GM21825 (cell line): Measurements from ENCODE around the gene ATG2A.
"Not testable (repeated sequence)": the region's sequence is repeated elsewhere in the genome, so short reads cannot be mapped to it uniquely, and the experiment has no call there.

Source experiments
- ATAC-seq: cut with Tn5 transposase; IDR thresholded peaks from one replicate; pipeline ENCODE4 v1.9.1; 2021; ENCODE audit warnings: mild to moderate bottlenecking, moderate library complexity; ENCODE audit not compliant: unreplicated experiment

The ATG2A gene

DNA sequence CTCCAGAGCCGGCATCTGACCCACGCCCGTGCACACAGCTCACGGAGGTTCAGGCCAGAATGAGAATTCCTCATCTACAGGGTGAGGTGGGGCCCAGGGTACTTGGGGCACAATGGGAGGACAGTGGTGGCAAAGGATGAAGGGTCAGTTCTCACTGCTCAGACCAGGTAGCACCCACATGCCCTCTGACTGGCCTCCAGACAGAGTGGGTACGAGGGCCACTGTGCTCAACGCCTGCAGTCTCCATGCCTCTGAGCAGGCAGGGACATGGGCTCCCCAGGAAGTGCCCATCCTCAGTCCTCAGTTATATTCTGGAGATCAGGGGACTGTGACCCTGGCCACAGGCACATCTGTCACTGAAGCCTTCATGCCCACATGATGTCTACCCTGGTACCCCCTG lies 59.5 kb downstream of the ATG2A start:
- no peak for ATAC-seq

DNA sequence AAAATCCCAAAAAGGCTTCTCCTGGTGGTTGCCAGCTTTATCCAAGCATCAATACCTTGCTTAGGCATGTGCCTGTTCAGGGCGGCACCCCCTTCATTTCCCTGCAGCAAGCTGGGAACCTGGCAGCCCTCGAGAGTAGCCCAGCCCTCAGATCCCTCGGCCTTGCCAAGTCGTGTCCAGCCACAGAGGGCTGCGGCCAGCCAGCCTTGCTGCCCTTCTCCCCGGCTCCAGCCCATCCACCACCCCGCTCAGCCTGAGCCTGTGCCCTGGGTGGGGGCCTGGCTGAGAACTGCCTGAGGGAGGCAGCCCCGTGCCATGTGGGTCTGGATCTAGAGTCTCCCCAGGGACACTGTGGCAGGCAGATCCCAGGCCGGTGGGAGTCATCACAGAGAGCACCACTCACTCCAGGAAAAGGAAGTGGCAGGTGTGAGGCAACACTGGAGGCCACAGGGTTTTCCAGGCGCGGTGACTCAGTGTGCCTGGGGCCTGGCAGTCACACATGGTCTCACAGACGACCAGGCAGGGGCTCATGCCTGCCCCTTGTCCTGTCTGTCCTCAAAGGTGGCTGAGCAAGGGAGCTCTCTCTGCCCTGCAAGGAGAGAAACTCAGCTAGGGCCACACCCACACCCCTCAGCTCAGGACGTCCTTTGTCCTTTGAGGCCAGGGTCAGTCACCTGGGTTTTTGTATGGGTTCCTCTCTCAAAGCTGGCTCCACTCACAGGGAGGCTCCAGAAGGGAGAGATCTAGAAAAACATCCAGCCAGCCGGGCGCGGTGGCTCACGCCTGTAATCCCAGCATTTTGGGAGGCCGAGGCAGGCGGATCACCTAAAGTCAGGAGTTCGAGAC lies 60.4 kb downstream of the ATG2A start:
- ATAC-seq: no peak

DNA sequence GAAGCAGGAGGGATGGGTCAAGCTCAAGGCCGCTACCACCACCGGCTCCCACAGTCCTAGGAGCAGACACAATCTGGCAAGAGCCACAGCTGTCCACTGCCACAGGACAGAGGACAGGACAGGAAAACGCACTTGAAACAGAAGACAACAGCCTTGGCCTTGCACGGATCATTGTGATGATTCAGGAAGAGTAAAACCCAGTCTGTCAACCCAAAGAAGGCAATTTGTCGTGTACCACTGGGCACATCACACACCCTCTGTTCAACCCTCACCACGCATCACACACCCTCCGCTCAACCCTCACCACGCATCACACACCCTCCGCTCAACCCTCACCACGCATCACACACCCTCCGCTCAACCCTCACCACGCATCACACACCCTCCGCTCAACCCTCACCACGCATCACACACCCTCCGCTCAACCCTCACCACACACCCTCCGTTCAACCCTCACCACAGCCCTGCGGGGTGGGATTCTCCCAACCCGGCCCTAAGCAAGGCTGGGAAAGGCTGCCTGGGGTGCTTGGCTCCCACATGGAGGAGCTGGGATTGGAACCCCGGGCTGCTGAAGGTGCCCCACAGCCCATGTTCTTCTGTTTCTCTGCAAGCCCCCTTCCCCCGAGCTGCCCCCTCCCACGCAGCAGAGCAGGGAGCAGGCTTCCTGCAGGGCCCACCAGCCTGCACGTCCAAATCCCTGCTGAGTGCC lies 61.3 kb downstream of the ATG2A start:
- no peak for ATAC-seq

DNA sequence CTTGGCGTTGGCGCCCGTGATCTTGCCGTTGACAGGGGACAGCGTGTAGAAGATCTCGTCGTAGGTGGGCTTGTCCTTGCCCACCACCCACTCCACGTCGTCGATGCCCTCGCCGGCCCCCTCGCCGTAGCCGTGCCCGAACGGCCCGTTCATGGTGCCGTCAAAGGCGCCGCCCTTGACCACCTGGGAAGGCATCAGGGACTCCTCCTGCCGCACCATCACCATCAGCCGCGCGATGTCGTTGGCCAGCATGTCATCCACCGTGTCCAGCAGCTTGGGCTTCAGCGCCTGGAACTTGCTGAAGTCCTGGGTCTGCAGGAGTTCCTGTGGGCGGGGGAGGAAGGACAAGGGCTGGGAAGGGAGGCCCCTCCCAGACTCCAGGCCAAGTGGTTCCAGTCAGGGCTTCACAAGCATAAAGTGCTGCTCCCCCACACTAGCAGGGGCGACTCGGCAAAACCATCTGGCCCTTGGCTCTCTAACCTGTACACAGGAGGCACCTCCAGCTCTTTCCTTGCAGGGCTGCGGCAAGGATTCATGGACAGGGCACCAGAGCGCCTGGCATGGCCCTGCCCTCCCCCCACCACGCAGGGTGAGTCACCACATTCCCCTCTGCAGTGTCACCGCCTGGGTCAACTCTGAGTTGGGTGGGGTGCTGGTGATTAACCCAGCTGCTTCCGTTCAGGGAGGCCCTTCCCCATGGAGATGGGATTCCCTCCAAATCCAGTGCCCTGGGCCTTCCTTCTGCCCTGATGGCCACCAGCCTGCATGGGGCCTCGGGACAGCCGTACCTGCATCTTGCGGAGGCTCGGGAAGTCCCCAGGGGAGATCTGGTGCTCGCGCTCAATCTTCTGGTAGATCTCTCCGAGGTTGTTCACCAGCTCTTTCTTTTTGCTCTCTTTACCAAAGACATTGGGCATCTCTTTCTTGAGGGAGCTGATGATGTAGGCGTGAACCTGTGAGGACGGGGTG lies 62.2 kb downstream of the ATG2A start:
- no peak for ATAC-seq

DNA sequence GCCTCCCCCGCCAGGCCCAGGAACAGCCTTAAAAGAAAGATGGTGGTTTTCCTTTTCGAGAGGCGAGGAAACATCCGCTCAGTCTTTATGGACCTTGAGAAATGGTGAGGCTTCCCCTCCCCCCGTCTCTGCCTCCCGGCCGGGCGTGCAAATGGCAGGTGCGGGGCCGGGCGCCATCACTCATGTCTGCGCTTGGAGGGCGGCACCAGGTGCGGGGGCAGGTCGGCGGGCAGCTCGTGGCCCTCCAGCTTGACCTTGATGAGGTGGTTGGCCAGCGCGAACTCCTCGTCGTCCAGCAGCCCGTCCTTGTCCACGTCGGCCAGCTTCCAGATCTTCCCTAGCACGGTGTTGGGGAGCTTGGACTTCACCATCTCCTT lies 62.9 kb downstream of the ATG2A start:
- ATAC-seq: no peak

DNA sequence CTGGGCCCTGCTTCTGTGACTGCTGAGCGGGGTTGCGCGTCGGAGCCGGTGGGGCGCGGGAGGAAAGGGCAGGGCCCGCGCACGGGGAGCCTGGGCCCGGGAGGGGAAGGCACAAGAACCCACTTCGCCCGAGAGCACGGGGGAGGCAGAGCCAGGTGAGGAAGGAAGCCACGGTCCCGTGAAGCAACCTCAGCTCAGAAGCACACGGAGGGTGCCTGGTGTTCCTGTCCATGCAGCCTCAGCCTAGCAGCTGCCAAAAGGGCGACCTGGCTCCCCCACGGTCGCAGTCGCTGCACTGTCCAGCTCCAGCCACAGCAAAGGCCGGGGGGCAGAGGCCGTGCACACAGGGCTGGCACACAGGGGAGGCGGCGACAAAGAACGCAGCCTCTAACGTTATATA lies 63.3 kb downstream of the ATG2A start:
- no peak for ATAC-seq

DNA sequence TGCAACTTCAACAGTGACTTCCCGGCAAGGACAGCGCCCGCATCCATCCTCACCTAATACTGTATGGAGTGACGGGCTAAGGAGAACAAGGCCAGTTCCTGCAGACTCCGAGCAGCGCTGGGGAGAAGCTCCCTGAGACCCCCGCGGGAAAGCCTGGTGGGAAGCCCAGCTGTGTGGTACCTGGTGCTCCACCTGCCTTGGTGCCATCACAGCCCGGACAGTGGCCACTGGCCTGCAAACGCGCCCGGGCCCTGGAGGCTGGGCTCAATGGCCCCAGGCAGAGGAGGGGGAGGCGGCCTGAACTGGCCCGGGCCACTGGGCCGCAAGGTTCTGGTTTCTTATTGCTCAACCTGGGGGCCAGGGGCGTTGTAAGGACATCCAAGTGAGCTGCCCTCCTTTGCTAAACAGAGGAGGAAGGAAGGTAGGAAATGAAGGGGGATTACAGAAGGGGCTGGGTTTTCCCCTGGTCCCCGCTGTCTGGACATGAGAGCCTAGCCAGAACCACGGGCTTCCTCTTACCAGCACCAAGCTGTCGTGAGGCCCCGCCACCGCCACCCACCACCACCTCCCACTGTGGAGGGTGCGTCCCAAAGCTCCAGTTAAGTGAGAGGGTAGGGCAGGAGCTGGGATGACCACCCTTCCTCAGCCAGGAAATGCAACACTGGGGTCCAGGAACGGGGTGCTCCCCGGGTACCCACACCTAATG lies 64.1 kb downstream of the ATG2A start:
- no peak for ATAC-seq

DNA sequence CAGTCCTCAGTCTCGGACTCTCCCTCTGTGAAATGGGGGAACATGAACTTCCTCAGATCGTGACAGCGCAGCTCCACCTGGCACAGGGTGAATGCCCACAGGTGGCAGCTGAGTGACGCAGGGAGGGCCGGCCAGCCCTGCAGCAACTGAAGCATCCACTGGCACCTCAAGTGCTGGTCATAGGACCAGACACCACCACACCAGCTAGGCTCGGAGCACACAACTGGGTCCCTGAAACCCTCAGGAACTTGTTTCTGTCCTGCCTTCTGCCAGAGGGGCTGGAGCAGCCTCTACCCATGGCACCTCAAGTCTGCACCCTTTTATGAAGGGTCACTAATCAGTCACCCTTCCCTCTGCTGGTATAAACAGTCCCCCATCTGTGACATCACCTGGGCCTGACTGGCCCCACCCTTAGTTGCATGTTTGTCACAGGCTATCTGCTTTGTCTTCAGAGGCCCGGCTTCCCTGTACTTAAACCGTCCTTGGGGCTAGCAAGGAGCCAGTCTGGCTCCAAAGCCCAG lies 65.1 kb downstream of the ATG2A start:
- peak; percentile 8 for ATAC-seq

DNA sequence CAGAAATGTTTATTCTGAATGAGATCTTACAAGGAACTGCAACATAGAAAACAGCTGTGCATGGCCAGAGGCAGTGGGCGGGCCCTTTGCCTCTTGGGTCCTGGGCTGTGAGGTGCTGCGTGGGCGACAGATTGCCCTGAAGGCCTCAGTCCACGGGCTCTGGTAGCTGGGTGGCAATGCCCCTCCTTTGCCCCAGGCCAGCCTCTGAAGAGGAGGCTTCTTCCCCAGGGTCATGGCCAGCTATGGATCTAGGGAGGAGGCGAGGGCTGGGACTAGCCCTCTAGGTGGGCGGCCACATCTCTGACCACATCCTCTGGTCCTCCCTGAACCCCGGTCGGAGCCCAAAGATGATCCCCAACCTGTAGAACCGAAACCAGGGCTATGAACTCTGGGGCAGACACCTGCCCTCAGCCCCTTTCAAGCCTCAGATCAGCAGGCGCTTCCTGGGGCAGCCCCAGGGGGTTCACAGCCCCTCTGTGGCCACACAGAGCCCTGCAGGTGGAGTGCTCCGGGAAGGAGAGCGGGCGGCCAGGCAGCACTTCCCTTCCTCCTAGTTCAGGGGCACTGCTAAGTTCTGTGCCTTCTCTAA lies 65.9 kb downstream of the ATG2A start:
- ATAC-seq: peak; percentile 61

DNA sequence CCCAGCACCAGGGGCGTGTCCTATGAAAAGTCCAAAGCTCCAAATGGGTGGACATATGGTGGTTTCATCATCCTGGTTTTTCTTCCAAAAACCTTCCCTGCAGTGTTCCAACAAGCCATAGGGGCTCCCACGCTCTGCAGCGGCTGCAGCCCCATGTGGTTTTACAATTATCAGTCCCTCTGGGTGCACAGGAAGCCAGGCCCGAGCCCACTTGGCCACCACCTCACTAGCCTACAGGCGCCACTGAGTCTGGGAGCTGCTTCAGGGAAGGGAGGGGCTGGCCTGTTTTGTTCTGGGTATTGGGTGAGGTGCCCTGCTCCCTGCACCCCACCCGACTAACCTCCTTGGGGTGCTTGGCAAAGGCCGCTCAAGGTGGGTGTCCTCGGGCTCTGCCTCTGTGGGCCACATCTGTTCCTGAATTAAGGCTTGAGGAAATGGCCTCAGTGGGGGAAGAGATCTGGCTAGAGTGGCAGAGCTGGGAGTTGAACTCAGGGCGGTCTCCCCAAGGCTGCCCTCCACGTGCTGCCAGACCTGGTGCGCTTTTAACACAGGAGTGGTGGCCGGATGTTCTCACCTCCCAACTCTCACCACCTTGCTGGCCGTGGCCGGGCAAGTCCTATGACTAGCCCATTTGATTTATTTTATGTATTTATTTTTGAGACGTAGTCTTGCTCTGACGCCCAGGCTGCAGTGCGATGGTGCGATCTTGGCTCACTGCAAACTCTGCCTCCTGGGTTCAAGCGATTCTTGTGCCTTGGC lies 67.2 kb downstream of the ATG2A start:
- ATAC-seq: no peak

DNA sequence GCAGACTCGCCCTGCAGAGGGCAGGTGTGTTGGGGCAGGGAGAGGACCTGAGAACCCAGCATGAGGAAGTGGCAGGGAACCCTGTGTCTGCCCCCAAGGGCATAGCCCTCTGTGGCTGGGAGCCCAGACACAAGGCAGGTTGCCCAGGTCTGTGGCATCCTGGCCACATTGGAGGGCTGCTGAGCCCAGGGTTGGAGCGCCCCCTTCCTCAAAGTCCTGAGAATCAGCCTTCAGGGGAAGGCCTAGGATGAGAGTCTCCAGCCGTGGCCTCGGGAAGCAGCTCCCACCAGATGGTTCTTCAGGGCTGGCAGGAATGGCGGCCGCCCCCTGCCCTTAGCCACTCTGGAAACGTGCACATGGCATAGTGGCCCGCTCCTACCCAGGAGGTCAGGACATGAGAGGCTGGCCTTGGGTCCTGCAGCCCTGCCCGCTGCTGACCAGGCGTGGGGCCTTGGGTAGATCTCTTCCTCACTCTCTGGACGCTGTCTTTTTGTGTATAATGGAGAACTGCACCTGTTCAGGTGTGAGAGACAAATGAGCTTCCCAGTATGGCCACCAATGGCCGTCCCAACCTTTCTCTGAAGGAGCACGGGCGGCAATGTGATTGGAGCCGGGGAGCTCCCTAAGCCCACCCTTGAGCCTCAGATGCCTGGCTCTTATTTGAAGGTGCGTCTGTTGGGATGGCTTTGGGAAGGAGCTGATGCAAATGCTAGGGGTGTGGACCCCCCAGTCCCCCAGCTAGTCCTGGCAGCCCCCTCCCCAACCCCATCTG lies 68.0 kb downstream of the ATG2A start:
- ATAC-seq: no peak

DNA sequence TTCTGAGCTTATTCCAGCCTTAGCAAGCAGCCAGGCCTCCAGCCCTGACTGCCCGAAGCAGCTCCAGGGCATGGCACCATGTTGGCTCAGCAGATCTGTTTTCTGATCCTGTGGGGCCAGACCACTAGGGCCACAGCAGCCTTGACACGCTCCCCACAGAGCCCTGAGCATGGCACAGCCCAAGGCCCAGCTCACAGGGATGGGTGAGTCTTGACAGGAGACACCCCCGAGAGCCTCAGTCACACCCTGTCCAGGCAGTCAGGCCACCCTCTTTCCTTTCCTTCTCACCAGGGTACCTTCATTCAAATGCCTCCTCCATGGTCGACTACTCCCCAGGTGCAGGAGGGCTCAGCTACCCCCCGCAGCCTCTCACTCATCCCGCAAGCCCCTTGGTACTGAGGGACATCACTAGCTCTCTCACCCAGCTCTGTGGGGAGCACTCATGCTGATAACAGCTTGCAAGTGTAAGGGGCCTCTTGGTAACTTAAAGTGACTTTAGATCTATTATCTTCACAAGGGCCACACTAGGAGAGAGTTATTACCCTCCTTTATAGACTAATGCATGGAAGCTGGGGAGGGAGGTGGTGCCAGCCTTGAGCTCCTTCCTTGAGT lies 68.7 kb downstream of the ATG2A start:
- no peak for ATAC-seq

DNA sequence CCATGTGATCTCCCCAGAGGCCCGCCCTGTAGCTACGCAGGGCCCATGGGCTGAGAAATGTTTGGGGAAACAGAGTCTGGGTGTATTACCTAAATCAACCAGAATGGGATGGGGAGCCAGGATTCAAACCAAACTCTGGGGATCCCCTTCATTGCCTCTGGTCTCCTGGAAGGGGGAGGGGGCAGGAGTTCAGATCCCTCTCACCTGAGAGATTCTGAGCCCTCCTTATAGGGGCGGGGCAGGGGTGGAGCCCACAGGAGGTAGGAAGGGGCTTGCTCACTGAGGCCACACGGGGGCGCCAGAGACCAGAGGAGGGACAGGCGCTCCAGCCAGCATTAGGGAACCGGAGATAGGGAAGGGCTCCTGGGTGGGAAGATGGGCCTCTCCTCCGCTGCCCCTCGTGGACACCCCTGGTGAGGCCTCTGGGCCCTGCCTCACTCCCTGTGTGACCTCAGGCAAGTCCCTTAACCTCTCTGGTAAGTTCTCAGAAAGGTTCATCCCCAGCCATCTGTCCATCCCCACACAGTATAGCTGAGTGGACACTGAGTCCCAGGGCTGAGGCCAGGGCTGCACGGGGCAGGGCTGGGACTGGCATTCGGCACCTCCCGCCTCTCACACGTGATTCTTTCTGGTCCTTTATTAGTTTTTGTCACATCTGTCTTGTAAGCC lies 69.9 kb downstream of the ATG2A start:
- ATAC-seq: no peak

DNA sequence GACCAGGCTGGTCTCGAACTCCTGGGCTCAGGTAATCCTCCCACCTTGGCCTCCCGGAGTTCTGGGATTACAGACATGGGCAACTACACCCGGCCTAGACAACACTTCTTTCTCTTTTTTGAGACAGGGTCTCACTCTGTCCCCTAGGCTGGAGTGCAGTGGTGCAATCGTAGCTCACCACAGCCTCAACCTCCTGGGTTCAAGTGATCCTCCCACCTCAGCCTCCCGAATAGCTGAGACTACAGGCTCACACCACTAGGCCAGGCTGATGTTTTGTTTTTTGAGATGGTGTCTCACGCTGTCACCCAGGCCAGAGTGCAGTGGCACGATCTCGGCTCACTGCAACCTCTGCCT lies 71.3 kb downstream of the ATG2A start:
- ATAC-seq: not testable (repeated sequence)

DNA sequence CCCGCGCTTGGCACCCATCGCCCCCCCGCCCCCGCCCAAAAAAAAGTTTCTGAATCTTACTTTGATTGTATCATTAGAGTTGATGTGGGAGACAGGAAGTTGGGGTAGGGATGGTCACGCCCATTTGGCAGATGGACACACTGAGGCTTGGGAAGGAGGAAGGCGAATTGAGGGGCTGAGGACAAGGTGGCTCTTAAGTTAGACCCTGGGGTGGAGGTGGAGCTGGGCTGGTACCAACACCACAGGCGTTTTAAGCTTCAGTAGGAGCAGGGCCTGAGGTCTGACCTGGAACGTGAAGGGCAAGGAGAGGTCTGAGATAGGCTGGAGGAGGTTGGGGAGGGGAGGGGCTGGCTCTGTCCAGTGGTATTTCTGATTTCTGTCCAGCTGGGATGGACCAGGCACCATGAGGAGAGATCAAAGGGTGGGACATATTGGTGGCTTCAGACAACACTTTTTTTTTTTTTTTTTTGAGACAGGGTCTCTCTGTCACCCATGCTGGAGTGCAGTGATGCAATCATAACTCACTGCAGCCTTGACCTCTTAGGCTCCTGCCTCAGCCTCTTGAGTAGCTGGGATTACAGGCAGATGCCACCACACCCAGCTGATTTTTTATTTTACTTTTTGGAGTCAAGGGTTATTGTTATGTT lies 71.8 kb downstream of the ATG2A start:
- no peak for ATAC-seq
